Mesothelial cell of epicardium (in vitro differentiated cells): ENCODE data around the gene USP47. TPM values are rescaled to one million over a fixed set of nuclear protein-coding genes. Genes with fewer than 3 reads are reported as not detected.
A peak's percentile ranks its signal among the peaks of the same experiment; 100 is the strongest.

ENCODE experiments used
- DNase-seq, 2 experiments: peaks; one replicate each; pipeline ENCODE4 v3.0.0; 2021; ENCODE audit warnings: low spot score in 2 of 2; ENCODE audit not compliant: unreplicated experiment in 2 of 2
- H3K27ac Mint-ChIP-seq: 2 replicates; pipeline ENCODE4 v1.8.0; 2021; ENCODE audit warnings: mixed read lengths
- H3K27me3 Mint-ChIP-seq: 2 replicates; pipeline ENCODE4 v1.8.0; 2021; ENCODE audit warnings: low read depth, mixed read lengths
- H3K36me3 Mint-ChIP-seq: 2 replicates; pipeline ENCODE4 v1.8.0; 2021; ENCODE audit warnings: mixed read lengths
- H3K4me1 Mint-ChIP-seq: 2 replicates; pipeline ENCODE4 v1.8.0; 2021; ENCODE audit warnings: mixed read lengths
- H3K4me3 Mint-ChIP-seq: 2 replicates; pipeline ENCODE4 v1.8.0; 2021; ENCODE audit warnings: mild to moderate bottlenecking, moderate library complexity, mixed read lengths
- H3K9me3 Mint-ChIP-seq: 2 replicates; pipeline ENCODE4 v1.8.0; 2021; ENCODE audit warnings: mixed read lengths
- CTCF ChIP-seq: fragments of 200-600 bp; sonication (generic); IDR thresholded peaks from one replicate; pipeline ENCODE4 v1.5.0; 2021; ENCODE audit warnings: antibody characterized with exemption; ENCODE audit not compliant: unreplicated experiment
- total RNA-seq: library from RNA; stranded (reverse); gene quantifications from 3 replicates; pipeline ENCODE4 v1.2.1, GENCODE V29; 2021

The USP47 gene
- total RNA-seq, 1 donor from 2014 or later = 68.1 TPM

DNA sequence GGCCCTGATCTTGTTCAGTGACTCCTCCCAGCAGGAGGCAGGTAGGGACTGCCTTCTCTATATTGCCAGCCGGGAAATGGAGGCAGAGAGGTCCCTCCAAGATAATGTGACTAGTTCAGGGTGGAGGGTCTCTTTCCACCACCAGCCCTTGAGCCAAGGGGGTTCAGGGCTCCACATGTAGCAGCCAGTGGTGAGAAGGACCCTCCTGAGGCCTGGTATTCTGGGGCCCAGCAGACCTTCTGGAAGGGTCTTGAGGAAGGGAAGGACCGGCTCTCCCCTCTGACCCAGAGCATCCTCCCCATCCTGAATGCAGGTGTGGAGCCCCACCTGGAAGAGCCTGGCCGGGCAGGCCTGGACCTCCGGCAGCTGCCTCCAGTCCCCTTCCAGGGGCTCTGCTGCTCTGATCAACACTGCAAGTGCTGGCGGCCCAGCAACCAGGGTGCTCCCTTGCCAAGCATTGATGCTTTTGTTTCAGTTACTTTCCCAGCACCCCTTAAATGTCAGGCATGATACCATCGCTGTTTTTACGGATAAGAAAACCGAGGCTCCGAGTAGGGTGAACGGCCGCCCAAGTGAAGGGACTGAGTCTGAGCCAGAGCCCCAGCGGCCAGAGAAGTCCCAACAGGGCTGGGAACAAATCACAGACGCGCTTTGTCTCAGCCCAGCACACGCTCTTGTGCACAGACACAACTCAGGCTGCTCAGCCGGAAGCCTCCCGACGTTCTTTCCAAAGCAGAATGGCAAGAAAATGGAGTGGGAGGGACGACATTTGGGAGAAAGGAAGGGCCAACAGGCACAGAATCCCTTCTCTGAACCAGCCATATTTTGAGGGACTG is 127.8 kb downstream of the USP47 start:
- no peak for TF ChIP-seq CTCF
- H3K4me3 Mint-ChIP-seq = no peak overlapping the region
- no peak for DNase-seq
- H3K27ac Mint-ChIP-seq = peak overlapping the region; percentile 61
- no peaks in the 10 kb centered on the region for H3K36me3 Mint-ChIP-seq
- H3K27me3 Mint-ChIP-seq = no peaks in the 10 kb centered on the region
- no peaks in the 10 kb centered on the region for H3K9me3 Mint-ChIP-seq
- H3K4me1 Mint-ChIP-seq = peaks cover 29% of the 10 kb centered on the region

DNA sequence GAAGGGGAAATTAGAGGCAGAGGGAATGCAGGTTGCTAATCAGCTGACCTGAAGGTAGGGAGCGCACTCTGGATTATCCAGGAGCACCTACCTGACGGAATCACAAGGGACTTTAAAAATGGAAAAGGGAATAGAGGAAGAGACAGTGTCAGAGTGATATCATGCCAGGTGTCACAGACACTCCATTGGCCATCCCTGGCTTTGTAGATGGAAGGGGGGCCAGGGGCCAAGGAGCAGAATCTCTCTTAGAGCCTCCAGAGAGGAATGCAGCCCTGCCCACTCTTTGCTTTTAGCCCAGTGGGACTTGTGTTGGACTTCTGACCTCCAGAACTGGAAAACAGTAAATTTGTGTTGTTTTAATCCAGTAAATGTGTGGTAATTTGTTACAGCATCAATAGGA is 128.8 kb downstream of the USP47 start:
- no peak for TF ChIP-seq CTCF
- H3K4me1 Mint-ChIP-seq = peaks cover 29% of the 10 kb centered on the region
- H3K27ac Mint-ChIP-seq = no peak overlapping the region
- no peaks in the 10 kb centered on the region for H3K9me3 Mint-ChIP-seq
- no peak for DNase-seq
- H3K27me3 Mint-ChIP-seq = no peaks in the 10 kb centered on the region
- no peaks in the 10 kb centered on the region for H3K36me3 Mint-ChIP-seq
- H3K4me3 Mint-ChIP-seq = no peak overlapping the region

DNA sequence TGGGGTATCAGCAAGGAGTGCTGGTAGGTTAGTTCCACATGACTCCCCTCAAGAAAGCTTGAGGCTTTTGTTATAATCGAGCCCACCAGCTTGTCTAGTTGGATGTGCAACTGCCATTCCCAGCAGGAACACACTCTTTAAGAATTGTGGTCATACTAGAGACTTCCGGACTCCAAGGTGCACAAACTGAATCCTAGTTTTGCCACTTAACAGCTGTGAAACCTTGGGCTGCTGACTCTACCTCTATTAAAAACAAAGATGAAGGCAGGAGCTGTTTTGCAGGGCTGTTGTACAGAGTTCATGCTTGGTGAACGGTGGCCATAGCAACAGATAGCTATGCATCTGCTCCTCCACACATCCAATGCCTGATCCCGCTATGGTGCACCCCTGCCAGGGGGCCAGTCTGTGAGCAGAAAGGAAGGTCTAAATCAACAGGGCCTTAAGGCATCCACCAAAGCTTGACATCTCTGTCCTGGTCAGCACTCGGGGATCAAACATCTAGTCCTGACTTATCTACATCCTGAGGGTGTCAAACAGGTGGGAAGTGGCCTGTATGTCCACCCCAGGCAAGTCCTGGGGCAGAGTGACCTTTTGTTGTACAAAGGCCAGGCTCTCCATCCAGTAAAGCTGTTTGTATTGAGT is 130.3 kb downstream of the USP47 start:
- Mint-ChIP-seq H3K4me1 (peaks cover 37% of the 10 kb centered on the region), H3K36me3 (no peaks in the 10 kb centered on the region), H3K27me3 (no peaks in the 10 kb centered on the region), H3K9me3 (no peaks in the 10 kb centered on the region), H3K27ac (no peak overlapping the region), H3K4me3 (no peak overlapping the region)
- no peak for DNase-seq
- TF ChIP-seq CTCF = no peak

- Mint-ChIP-seq H3K36me3 (no peaks in the 10 kb centered on the region), H3K27me3 (no peaks in the 10 kb centered on the region), H3K27ac (peak overlapping the region; percentile 68), H3K4me1 (peaks cover 43% of the 10 kb centered on the region), H3K9me3 (no peaks in the 10 kb centered on the region), H3K4me3 (no peak overlapping the region)
- DNase-seq = no peak
- TF ChIP-seq CTCF = no peak
Observed at GRCh38 chr11:11972730-11973341, 131.1 kb downstream of the USP47 start.

- Mint-ChIP-seq H3K27me3 (no peaks in the 10 kb centered on the region), H3K9me3 (no peaks in the 10 kb centered on the region), H3K4me3 (no peak overlapping the region), H3K4me1 (peaks cover 45% of the 10 kb centered on the region), H3K36me3 (no peaks in the 10 kb centered on the region), H3K27ac (peak overlapping the region; percentile 68)
- no peak for TF ChIP-seq CTCF
- no peak for DNase-seq
Observed at GRCh38 chr11:11973361-11973800, 131.6 kb downstream of the USP47 start.
